GM18951 (cell line): Measurements from ENCODE around the gene C1orf210.

Experiments
- POLR2A ChIP-seq: IDR thresholded peaks from 4 replicates; pipeline ENCODE4 v1.6.1; 2011; ENCODE audit warnings: mild to moderate bottlenecking; ENCODE audit not compliant: insufficient read length, insufficient read depth; ENCODE audit errors: extremely low read depth
- in situ Hi-C: fragments of 300-500 bp; cut with MboI; formaldehyde crosslinking; loops from one replicate; pipeline ENCODE4 v1.12.0; 2022; ENCODE audit warnings: low sequenced_read_pairs, mixed read lengths, inconsistent platforms; ENCODE audit not compliant: unreplicated experiment

C1orf210 gene

DNA sequence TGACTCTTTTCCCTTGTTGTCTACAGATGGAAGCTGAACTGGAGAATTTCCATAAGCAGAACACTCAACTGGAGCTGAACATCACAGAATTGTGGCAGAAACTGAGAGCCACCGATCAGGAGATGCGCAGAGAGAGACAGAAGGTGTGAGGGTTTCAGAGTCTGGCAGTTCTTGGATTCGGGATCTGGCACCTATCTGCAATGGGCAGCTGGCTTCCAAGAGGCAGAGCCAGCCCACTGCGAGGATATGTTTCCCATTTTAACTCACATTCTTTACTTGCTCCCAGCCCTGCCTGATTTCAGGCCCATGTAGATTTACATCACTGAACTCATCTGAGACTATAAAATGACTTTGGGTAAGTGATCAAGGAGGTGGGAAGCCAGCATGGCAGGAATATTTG is 52.9 kb downstream of the C1orf210 start:
- no peak for TF ChIP-seq POLR2A
- in situ Hi-C loops, result loop anchor here (10.0 kb wide), 1 partner anchor 122 kb away; the partner anchor contains the start of gene CDC20

DNA sequence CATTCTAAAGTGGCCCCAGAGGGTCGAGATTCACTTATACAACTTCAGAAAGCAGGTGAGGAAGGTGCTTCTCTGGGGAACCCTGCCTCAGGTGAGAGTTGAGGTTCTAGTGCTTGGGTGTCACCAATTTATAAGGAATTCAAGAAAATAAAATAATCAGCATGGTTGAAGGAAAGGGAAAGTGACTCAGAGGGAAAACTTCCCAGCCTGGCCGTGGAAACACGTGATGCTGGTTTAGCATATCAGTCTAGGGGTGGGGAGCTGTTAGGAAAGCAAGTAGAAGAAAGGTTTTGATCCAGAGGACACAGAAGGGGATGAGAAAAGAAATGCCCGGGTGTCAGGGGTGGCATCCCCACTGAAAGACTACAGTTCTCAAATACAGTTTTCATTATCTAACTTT is 53.3 kb downstream of the C1orf210 start:
- in situ Hi-C loops, result loop anchor here (10.0 kb wide), 1 partner anchor 123 kb away; the partner anchor contains the start of gene CDC20
- TF ChIP-seq POLR2A, result no peak
